ENCODE measurements around the gene DOCK6.

Gene DOCK6

GRCh38 chr19:11239377-11240000, 22.8 kb downstream of the DOCK6 start, which contains the start of gene ANGPTL8:
ANGPTL8 (plus strand) TSS chr19:11239619; CDS start chr19:11239638, 19 bp downstream.
- Histone ChIP-seq H3K36me3 (ENCODE audit: control insufficient read depth, insufficient read depth, low read length) (no peaks in the 10 kb centered on the region; the same call in none of the 2 replicates), H3K27me3 (replicated peaks; ENCODE audit: control insufficient read depth, insufficient read depth, low read length) (no peaks in the 10 kb centered on the region), H3K4me3 (replicated peaks; ENCODE audit: low read depth, low read length) (no peak within 1 kb of the TSS)
- no peak for TF ChIP-seq CTCF (IDR thresholded peaks at IDR 0.05; ENCODE audit: insufficient read depth, low read length, poor library complexity, severe bottlenecking)
- DNase-seq (ENCODE audit: extremely low read depth, insufficient read length), result no peak

GRCh38 chr19:11238781-11239376, 23.4 kb downstream of the DOCK6 start:
- Histone ChIP-seq H3K36me3 (ENCODE audit: control insufficient read depth, insufficient read depth, low read length) (no peaks in the 10 kb centered on the region; the same call in none of the 2 replicates), H3K27me3 (replicated peaks; ENCODE audit: control insufficient read depth, insufficient read depth, low read length) (no peaks in the 10 kb centered on the region), H3K4me3 (replicated peaks; ENCODE audit: low read depth, low read length) (no peak overlapping the region)
- no peak for DNase-seq (ENCODE audit: extremely low read depth, insufficient read length)
- TF ChIP-seq CTCF (IDR thresholded peaks at IDR 0.05; ENCODE audit: insufficient read depth, low read length, poor library complexity, severe bottlenecking), result no peak

GRCh38 chr19:11238041-11238440, 24.3 kb downstream of the DOCK6 start:
- Histone ChIP-seq H3K36me3 (ENCODE audit: control insufficient read depth, insufficient read depth, low read length) (no peaks in the 10 kb centered on the region; the same call in none of the 2 replicates), H3K4me3 (replicated peaks; ENCODE audit: low read depth, low read length) (no peak overlapping the region), H3K27me3 (replicated peaks; ENCODE audit: control insufficient read depth, insufficient read depth, low read length) (no peaks in the 10 kb centered on the region)
- DNase-seq (ENCODE audit: extremely low read depth, insufficient read length), result no peak
- no peak for TF ChIP-seq CTCF (IDR thresholded peaks at IDR 0.05; ENCODE audit: insufficient read depth, low read length, poor library complexity, severe bottlenecking)

GRCh38 chr19:11237321-11237720, 25.0 kb downstream of the DOCK6 start:
- Histone ChIP-seq H3K36me3 (ENCODE audit: control insufficient read depth, insufficient read depth, low read length) (no peaks in the 10 kb centered on the region; the same call in none of the 2 replicates), H3K27me3 (replicated peaks; ENCODE audit: control insufficient read depth, insufficient read depth, low read length) (no peaks in the 10 kb centered on the region), H3K4me3 (replicated peaks; ENCODE audit: low read depth, low read length) (no peak overlapping the region)
- no peak for DNase-seq (ENCODE audit: extremely low read depth, insufficient read length)
- TF ChIP-seq CTCF (IDR thresholded peaks at IDR 0.05; ENCODE audit: insufficient read depth, low read length, poor library complexity, severe bottlenecking), result no peak

GRCh38 chr19:11236324-11237301, 25.7 kb downstream of the DOCK6 start:
- no peaks in the 10 kb centered on the region; the same call in 1 of the 2 replicates for H3K36me3 ChIP-seq (ENCODE audit: control insufficient read depth, insufficient read depth, low read length)
- H3K27me3 ChIP-seq (replicated peaks; ENCODE audit: control insufficient read depth, insufficient read depth, low read length), result no peaks in the 10 kb centered on the region
- DNase-seq (ENCODE audit: extremely low read depth, insufficient read length), result no peak
- no peak overlapping the region for H3K4me3 ChIP-seq (replicated peaks; ENCODE audit: low read depth, low read length)
- TF ChIP-seq CTCF (IDR thresholded peaks at IDR 0.05; ENCODE audit: insufficient read depth, low read length, poor library complexity, severe bottlenecking), result no peak
